DND-41 (cell line): ENCODE data around the gene NPPC.

Experiments
- CTCF ChIP-seq: IDR thresholded peaks from 2 replicates; pipeline ENCODE4 v1.5.1; 2012; ENCODE audit warnings: borderline replicate concordance, low read length, moderate library complexity, mild to moderate bottlenecking; ENCODE audit not compliant: poor library complexity, severe bottlenecking; ENCODE audit errors: extremely low read depth
- EZH2 ChIP-seq: IDR thresholded peaks from 3 replicates; pipeline ENCODE4 v1.6.1; 2012; ENCODE audit warnings: borderline replicate concordance, low read depth, mild to moderate bottlenecking, moderate library complexity, low read length, inconsistent platforms; ENCODE audit not compliant: severe bottlenecking

- TF ChIP-seq EZH2 (no peak), CTCF (no peak)
Observed at GRCh38 chr2:231928901-231929725, 2.9 kb upstream of the NPPC start.
